Lower leg skin (tissue), 4 donors: ENCODE data around the gene TAF1D. TPM values are rescaled to one million over a fixed set of nuclear protein-coding genes. Genes with fewer than 3 reads are reported as not detected.

Experiments
- DNase-seq, 2 donors: peaks; one replicate each; pipeline ENCODE4 v3.0.0-alpha.2; 2019; ENCODE audit warnings: low spot score in 2 of 2
- H3K4me3 ChIP-seq: fragments of 200-600 bp; sonication (generic); 2 replicates; pipeline ENCODE4 v1.5.1; 2017; ENCODE audit warnings: mild to moderate bottlenecking, low read depth; ENCODE audit not compliant: poor library complexity, severe bottlenecking
- POLR2A ChIP-seq, 2 donors: fragments of 450-650 bp; IDR thresholded peaks; one replicate each; pipeline ENCODE4 v1.6.1; 2016 to 2017; ENCODE audit warnings: antibody characterized with exemption in 2 of 2, mild to moderate bottlenecking in 1 of 2, moderate library complexity in 1 of 2
- WGBS, 2 donors: methylation state at CpG; one replicate each; pipeline ENCODE4 v1.1.5; 2018; 5-methylcytosine and 5-hydroxymethylcytosine counted together
- intact Hi-C: fragments of 100-400 bp; cut with DNase I; formaldehyde crosslinking; loops from one replicate; pipeline ENCODE4 v1.15.0; 2023; ENCODE audit warnings: low total_unique reads
- total RNA-seq, 4 donors: library from RNA; depleted of rRNA; stranded (reverse); fragments of >200 nt; gene quantifications; one replicate each; pipeline ENCODE4 v1.1.0, GENCODE V29; 2016
- TF ChIP-seq, protein P1 (sequence below), 3 donors: fragments of 450-650 bp; IDR thresholded peaks; one replicate each; pipeline ENCODE4 v1.5.1; 2016; ENCODE audit warnings: antibody characterized with exemption in 3 of 3, mild to moderate bottlenecking in 3 of 3, moderate library complexity in 2 of 3

The TAF1D gene
- total RNA-seq, 4 donors from 2014 or later: 45.2 to 92.5 (median 70.0) TPM

DNA sequence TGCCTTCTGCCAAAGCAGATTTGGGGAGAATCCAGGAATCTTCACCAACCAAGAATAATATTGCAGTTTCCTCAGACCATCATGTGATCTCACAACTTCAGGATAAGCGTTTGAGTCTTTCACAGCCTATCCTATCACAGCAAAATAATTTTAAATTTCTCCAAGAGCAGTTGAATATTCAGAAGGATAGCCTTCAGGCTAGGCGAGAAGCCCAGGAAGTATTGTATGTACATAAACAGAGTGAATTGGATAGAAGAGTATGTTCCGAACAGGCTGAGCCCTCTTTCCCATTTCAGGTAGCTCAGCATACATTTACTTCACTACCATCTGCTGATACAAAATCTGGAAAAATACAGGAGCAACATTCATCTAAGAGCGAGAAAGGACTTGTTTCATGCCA is 43.7 kb downstream of the TAF1D start:
- intact Hi-C loops: no loop called here
- 96 to 99% methylated on average over 4 of the region's 4 CpGs for WGBS, 2 donors
- no peak overlapping the region for H3K4me3 ChIP-seq
- TF ChIP-seq, protein P1, sequence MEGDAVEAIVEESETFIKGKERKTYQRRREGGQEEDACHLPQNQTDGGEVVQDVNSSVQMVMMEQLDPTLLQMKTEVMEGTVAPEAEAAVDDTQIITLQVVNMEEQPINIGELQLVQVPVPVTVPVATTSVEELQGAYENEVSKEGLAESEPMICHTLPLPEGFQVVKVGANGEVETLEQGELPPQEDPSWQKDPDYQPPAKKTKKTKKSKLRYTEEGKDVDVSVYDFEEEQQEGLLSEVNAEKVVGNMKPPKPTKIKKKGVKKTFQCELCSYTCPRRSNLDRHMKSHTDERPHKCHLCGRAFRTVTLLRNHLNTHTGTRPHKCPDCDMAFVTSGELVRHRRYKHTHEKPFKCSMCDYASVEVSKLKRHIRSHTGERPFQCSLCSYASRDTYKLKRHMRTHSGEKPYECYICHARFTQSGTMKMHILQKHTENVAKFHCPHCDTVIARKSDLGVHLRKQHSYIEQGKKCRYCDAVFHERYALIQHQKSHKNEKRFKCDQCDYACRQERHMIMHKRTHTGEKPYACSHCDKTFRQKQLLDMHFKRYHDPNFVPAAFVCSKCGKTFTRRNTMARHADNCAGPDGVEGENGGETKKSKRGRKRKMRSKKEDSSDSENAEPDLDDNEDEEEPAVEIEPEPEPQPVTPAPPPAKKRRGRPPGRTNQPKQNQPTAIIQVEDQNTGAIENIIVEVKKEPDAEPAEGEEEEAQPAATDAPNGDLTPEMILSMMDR (IDR thresholded peaks at IDR 0.05): no peak
- TF ChIP-seq POLR2A (IDR thresholded peaks at IDR 0.05): no peak
- no peak for DNase-seq

DNA sequence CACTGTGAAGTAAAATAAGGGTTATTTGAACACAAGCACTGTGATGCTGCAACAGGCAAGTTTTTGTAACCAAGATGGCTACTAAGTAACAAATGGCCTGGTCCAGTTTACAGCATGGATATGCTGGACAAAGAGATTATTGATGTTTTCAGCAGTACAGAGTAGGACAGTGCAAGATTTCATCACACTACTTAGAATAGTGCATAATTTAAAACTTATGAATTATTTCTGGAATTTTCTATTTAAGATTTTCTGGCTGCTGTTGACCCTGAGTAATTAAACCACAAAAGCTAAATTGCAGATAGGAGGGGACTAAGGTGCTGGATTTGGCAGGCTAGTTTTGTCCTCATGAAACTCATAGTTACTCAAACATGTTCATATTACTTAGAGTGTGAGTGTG is 46.7 kb downstream of the TAF1D start:
- H3K4me3 ChIP-seq: no peak overlapping the region
- TF ChIP-seq, protein P1 (IDR thresholded peaks at IDR 0.05): no peak
- TF ChIP-seq POLR2A (IDR thresholded peaks at IDR 0.05): no peak
- intact Hi-C loops: no loop called here
- no peak for DNase-seq

DNA sequence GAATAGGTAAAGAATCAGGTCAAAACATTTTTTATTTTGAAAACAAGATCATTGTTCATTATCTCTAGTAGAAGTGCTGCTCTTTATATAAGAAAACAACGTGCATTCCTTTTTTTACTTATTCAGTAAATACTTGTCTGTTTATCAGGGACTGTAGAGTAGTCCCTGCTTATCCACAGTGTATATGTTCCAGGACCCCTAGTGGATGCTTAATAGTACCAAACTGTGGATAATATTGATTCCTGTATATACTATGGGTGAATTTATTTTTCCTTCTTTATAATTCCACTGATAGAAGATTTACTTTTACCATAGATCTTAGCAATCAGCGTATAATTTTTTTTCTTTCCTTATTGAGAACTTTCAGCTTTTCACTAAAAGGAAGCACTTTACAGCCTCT is 47.2 kb downstream of the TAF1D start:
- 91% methylated on average over 2 of the region's 2 CpGs for WGBS, 2 donors

DNA sequence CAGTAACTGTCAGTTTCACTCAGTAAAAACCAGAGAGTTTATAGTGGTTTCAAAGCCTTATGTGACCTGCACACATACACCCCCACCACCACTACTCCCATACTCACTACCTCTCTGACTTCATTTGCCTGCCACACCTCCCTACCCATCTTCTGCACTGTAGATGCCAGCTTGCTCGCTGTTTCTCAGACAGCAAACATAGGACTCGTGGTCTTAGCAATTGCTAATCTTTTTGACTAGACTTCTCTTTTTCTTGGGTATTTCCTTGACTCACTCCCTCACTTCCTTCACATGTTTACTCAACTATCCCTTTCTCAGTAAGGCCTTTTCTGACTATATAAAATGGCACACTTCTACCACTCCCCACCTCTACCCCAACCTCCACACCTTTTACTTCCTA is 52.1 kb downstream of the TAF1D start:
- WGBS, 2 donors: 91 to 93% methylated on average over 2 of the region's 2 CpGs
- no peak for DNase-seq
- H3K4me3 ChIP-seq: no peak overlapping the region
- intact Hi-C loops: no loop called here
- TF ChIP-seq, protein P1 (IDR thresholded peaks at IDR 0.05): no peak
- TF ChIP-seq POLR2A (IDR thresholded peaks at IDR 0.05): no peak

More for the DNA sequence above, 47.2 kb downstream of the TAF1D start:
- H3K4me3 ChIP-seq: no peak overlapping the region
- intact Hi-C loops: no loop called here
- TF ChIP-seq, protein P1 (IDR thresholded peaks at IDR 0.05): no peak
- TF ChIP-seq POLR2A (IDR thresholded peaks at IDR 0.05): no peak
- no peak for DNase-seq

DNA sequence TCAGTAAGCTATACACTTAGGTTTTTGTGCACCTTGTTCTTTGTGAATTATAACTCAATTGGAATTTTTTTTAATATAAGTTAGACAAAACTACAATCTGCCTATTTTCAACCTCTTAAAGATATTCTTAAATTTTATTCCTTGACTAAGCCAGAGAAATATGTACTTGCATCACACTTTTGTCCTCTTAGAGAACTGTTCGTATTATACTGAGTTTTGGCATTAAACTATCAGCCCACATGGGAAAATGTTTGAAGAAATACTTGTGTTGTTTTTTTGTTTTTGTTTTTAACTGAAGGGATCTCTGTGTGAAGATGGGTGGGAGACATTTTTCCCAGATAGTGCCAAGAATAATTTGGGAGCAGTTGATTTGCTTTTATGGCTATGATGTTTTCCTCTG is 54.5 kb downstream of the TAF1D start:
- WGBS, 2 donors: 55 to 56% methylated on average over 1 of the region's 1 CpG
- no peak for DNase-seq
- TF ChIP-seq, protein P1 (IDR thresholded peaks at IDR 0.05): no peak
- TF ChIP-seq POLR2A (IDR thresholded peaks at IDR 0.05): no peak
- no peak overlapping the region for H3K4me3 ChIP-seq
- intact Hi-C loops: no loop called here

DNA sequence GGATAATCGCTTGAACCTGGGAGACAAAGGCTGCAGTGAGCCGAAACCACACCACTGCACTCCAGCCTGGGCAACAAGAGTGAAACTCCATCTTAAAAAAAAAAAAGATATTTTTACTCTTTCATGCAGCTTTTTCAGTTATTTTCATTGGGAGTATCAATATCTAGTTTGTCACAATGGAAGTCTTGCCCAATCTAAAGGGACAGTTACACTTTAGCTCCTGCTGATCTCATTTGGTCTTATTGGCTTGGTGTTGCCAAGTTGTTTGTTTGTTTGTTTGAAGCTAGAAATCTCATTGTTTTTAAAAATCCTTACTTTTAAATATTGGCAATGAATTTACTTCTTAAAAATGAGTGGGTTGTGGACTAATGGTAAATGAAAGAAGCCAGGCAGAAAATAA is 55.1 kb downstream of the TAF1D start:
- TF ChIP-seq, protein P1 (IDR thresholded peaks at IDR 0.05): no peak
- TF ChIP-seq POLR2A (IDR thresholded peaks at IDR 0.05): no peak
- 96% methylated on average over 2 of the region's 2 CpGs for WGBS, 2 donors
- H3K4me3 ChIP-seq: no peak overlapping the region
- DNase-seq: no peak
- intact Hi-C loops: no loop called here
